Measurements from ENCODE around the gene TCEA3. TPM values are rescaled to one million over a fixed set of nuclear protein-coding genes. Genes with fewer than 3 reads are reported as not detected.

TCEA3 gene
- total RNA-seq, 1 donor from 2014 or later, result 7.8 TPM

DNA sequence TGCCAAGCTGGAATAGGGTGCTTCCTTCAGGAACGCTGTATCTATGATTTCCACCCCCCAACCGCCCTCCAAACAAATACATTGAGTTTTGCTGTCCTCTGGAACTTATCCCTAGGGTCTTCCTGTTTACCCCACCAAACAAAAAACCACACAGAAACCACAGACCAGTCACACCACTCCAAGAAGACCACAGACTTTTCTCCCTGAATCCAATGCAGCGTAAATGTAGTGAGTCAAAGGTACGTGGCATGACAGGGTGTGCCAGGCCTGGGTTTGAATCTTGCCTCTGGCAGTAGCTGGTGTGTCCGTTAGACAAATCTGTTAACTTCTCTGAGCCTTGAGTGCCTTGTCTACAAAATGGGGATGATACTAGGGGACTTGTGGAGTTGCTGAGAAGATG, 31.7 kb upstream of the TCEA3 start:
- no peak for DNase-seq
- Mint-ChIP-seq H3K27ac (no peak overlapping the region), H3K4me1 (peaks cover 5% of the 10 kb centered on the region), H3K27me3 (peaks cover 18% of the 10 kb centered on the region), H3K36me3 (ENCODE audit: low read depth) (no peaks in the 10 kb centered on the region), H3K4me3 (no peak overlapping the region), H3K9me3 (no peaks in the 10 kb centered on the region)
- intact Hi-C loops (cut with micrococcal nuclease), result no loop called here

GRCh38 chr1:23453455-23454000, 29.0 kb upstream of the TCEA3 start:
- Mint-ChIP-seq H3K4me3 (no peak overlapping the region), H3K9me3 (no peaks in the 10 kb centered on the region), H3K27ac (no peak overlapping the region), H3K36me3 (ENCODE audit: low read depth) (no peaks in the 10 kb centered on the region), H3K27me3 (peaks cover 6% of the 10 kb centered on the region), H3K4me1 (peaks cover 5% of the 10 kb centered on the region)
- DNase-seq, result no peak
- intact Hi-C loops (cut with micrococcal nuclease), result no loop called here

- no peak overlapping the region for H3K27ac Mint-ChIP-seq
- intact Hi-C loops (cut with micrococcal nuclease), result no loop called here
- no peaks in the 10 kb centered on the region for H3K36me3 Mint-ChIP-seq (ENCODE audit: low read depth)
- H3K4me1 Mint-ChIP-seq, result peaks cover 5% of the 10 kb centered on the region
- DNase-seq, result no peak
- H3K4me3 Mint-ChIP-seq, result no peak overlapping the region
- H3K27me3 Mint-ChIP-seq, result peaks cover 4% of the 10 kb centered on the region
- H3K9me3 Mint-ChIP-seq, result no peaks in the 10 kb centered on the region
Measured at GRCh38 chr1:23452011-23452411, 27.5 kb upstream of the TCEA3 start.

- Mint-ChIP-seq H3K27me3 (peaks cover 4% of the 10 kb centered on the region), H3K4me1 (peaks cover 4% of the 10 kb centered on the region), H3K9me3 (no peaks in the 10 kb centered on the region), H3K36me3 (ENCODE audit: low read depth) (no peaks in the 10 kb centered on the region), H3K27ac (no peak overlapping the region), H3K4me3 (no peak overlapping the region)
- DNase-seq, result no peak
- intact Hi-C loops (cut with micrococcal nuclease), result no loop called here
Measured at GRCh38 chr1:23451441-23451840, 26.9 kb upstream of the TCEA3 start.

DNA sequence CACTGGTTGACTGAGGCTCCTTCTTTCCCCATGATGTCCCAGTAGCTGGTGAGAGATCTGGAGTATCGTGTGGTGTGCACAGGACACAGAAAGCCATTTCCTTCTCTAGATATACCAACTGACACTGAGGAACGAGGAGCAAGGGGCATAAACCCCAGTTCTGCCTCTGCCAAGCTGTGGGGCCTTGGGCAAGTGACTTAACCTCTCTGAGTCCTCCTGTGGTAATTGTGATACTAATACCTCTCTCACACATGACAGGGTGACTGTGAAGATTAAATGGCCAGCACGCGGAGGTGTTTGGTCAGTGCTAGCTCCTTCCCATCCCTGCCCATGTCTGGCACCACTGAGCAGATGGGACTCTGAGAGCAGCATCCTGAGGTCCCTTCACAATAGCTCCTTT, 26.3 kb upstream of the TCEA3 start:
- Mint-ChIP-seq H3K36me3 (ENCODE audit: low read depth) (no peaks in the 10 kb centered on the region), H3K27ac (no peak overlapping the region), H3K4me3 (no peak overlapping the region), H3K9me3 (no peaks in the 10 kb centered on the region), H3K4me1 (no peaks in the 10 kb centered on the region), H3K27me3 (peaks cover 4% of the 10 kb centered on the region)
- no peak for DNase-seq
- intact Hi-C loops (cut with micrococcal nuclease), result no loop called here

- Mint-ChIP-seq H3K4me3 (no peak overlapping the region), H3K4me1 (no peaks in the 10 kb centered on the region), H3K27me3 (peaks cover 4% of the 10 kb centered on the region), H3K9me3 (no peaks in the 10 kb centered on the region), H3K36me3 (ENCODE audit: low read depth) (no peaks in the 10 kb centered on the region), H3K27ac (no peak overlapping the region)
- no peak for DNase-seq
- intact Hi-C loops (cut with micrococcal nuclease), result no loop called here
Measured at GRCh38 chr1:23449958-23450357, 25.4 kb upstream of the TCEA3 start.

- Mint-ChIP-seq H3K4me1 (no peaks in the 10 kb centered on the region), H3K27me3 (peaks cover 4% of the 10 kb centered on the region), H3K27ac (no peak overlapping the region), H3K4me3 (no peak overlapping the region), H3K36me3 (ENCODE audit: low read depth) (no peaks in the 10 kb centered on the region), H3K9me3 (no peaks in the 10 kb centered on the region)
- no peak for DNase-seq
- intact Hi-C loops (cut with micrococcal nuclease), result no loop called here
Measured at GRCh38 chr1:23449306-23449705, 24.8 kb upstream of the TCEA3 start.

GRCh38 chr1:23448846-23449245, 24.3 kb upstream of the TCEA3 start:
- no peak overlapping the region for H3K27ac Mint-ChIP-seq
- H3K9me3 Mint-ChIP-seq, result no peaks in the 10 kb centered on the region
- H3K36me3 Mint-ChIP-seq (ENCODE audit: low read depth), result no peaks in the 10 kb centered on the region
- H3K4me1 Mint-ChIP-seq, result peaks cover 2% of the 10 kb centered on the region
- no peak overlapping the region for H3K4me3 Mint-ChIP-seq
- H3K27me3 Mint-ChIP-seq, result peaks cover 4% of the 10 kb centered on the region
- intact Hi-C loops (cut with micrococcal nuclease), result no loop called here
- no peak for DNase-seq

DNA sequence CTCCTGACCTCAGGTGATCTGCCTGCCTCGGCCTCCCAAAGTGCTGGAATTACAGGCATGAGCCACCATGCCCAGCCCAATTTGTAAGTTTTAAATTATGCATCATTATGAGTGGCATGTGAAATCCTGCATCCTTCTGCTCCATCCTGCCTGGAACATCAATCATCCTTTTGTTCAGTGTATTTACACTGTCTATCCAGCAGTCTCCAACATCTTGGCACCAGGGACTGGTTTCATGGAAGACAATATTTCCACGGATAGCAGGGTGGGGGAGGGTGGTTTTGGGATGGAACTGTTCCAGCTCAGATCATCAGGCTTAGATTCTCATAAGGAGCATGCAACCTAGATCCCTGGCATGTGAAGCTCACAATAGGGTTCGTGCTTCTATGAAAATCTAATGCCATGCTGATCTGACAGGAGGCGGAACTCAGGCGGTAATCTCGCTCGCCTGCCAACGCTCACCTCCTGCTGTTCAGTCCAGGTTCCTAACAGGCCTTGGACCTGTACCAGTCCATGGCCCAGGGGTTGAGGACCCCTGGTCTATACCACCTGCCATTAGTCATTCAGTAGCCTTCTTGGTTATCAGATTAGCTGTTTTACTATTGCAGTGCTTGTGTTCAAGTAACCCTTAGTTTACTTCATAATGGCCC, 22.2 kb upstream of the TCEA3 start:
- no peak overlapping the region for H3K4me3 Mint-ChIP-seq
- intact Hi-C loops (cut with micrococcal nuclease), result no loop called here
- H3K4me1 Mint-ChIP-seq, result peaks cover 2% of the 10 kb centered on the region
- no peaks in the 10 kb centered on the region for H3K36me3 Mint-ChIP-seq (ENCODE audit: low read depth)
- H3K9me3 Mint-ChIP-seq, result no peaks in the 10 kb centered on the region
- no peak for DNase-seq
- H3K27me3 Mint-ChIP-seq, result peaks cover 6% of the 10 kb centered on the region
- H3K27ac Mint-ChIP-seq, result no peak overlapping the region

DNA sequence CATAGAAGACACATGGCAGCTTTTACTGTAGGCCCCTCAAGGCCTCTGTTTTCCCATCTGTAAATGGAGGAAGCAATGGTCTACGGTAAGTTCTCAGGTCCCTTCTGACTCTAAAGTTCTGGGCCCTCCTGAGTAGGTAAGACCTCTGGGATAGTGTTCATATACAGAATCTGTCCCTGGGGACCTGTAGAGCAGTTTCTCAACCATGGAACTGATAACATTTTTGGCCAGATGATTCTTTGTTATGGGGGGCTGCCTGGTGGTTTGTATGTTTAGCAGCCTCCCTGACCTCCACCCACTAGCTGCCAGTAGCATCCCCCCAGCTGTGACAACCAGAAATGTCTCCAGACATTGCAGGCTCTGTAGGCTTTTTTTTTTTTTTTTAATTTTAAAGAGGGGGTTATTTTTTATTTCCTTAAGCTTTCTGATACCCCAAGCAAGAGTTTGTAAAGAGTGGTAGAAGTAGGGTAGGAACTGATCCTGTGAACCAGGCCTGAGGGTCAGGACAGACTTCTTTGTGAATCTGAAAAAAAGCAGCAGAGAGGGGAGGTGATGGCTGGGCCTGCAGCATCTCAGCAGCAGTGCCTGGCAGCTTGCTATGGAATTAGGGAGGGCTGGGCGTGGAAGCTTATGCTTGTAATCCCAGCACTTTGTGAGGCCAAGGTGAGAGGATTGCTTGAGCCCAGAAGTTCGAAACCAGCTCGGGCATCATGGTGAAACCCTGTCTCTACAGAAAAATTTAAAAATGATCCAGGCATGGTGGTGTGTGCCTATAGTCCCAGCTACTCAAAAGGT, 20.2 kb upstream of the TCEA3 start:
- peaks cover 2% of the 10 kb centered on the region for H3K4me1 Mint-ChIP-seq
- no peak overlapping the region for H3K4me3 Mint-ChIP-seq
- H3K27ac Mint-ChIP-seq, result no peak overlapping the region
- no peaks in the 10 kb centered on the region for H3K9me3 Mint-ChIP-seq
- H3K36me3 Mint-ChIP-seq (ENCODE audit: low read depth), result no peaks in the 10 kb centered on the region
- peaks cover 4% of the 10 kb centered on the region for H3K27me3 Mint-ChIP-seq
- DNase-seq, result no peak
- intact Hi-C loops (cut with micrococcal nuclease), result no loop called here

GRCh38 chr1:23444104-23444533, 19.6 kb upstream of the TCEA3 start:
- peaks cover 4% of the 10 kb centered on the region for H3K27me3 Mint-ChIP-seq
- H3K4me1 Mint-ChIP-seq, result peaks cover 2% of the 10 kb centered on the region
- H3K36me3 Mint-ChIP-seq (ENCODE audit: low read depth), result no peaks in the 10 kb centered on the region
- H3K27ac Mint-ChIP-seq, result no peak overlapping the region
- no peak overlapping the region for H3K4me3 Mint-ChIP-seq
- no peak for DNase-seq
- H3K9me3 Mint-ChIP-seq, result no peaks in the 10 kb centered on the region
- intact Hi-C loops (cut with micrococcal nuclease), result no loop called here

GRCh38 chr1:23442751-23443150, 18.2 kb upstream of the TCEA3 start:
- intact Hi-C loops (cut with micrococcal nuclease), result no loop called here
- peaks cover 2% of the 10 kb centered on the region for H3K4me1 Mint-ChIP-seq
- no peak overlapping the region for H3K4me3 Mint-ChIP-seq
- no peaks in the 10 kb centered on the region for H3K9me3 Mint-ChIP-seq
- H3K27ac Mint-ChIP-seq, result no peak overlapping the region
- no peak for DNase-seq
- no peaks in the 10 kb centered on the region for H3K36me3 Mint-ChIP-seq (ENCODE audit: low read depth)
- H3K27me3 Mint-ChIP-seq, result peaks cover 4% of the 10 kb centered on the region

DNA sequence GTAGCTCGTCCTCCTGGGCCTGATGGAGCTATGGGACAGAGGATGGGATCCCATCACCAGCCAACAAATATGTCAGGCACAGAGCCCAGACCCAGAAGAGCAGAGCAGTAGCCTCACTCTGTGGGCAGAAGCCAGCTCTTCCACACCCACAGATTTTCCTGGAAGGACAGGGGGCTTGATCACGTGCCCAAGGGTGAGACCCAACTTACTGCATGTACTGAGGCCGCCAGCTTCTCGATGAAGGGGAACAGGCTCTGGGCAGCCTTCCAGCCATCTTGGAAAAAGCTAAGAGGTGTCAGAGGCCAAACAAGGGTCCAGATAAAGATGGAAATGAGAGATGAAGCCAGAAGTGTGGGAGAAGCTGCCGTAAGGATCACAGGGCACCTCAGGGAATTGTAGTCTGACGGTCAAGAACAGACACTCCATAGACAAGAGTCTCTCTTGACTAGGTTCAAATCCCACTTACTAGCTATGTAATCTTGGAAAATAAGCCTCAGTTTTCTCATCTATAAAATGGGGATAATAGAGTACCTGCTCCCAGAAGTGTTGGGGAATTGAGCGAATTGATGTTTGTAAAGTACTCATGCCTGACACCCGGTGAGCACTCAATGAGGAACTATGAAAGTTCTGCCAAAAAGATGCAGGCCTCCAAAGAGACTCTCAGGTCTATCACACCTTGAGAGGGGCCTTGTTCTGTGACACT, 17.0 kb upstream of the TCEA3 start:
- Mint-ChIP-seq H3K9me3 (no peaks in the 10 kb centered on the region), H3K36me3 (ENCODE audit: low read depth) (no peaks in the 10 kb centered on the region), H3K27me3 (peaks cover 4% of the 10 kb centered on the region), H3K4me3 (no peak overlapping the region), H3K4me1 (peaks cover 2% of the 10 kb centered on the region), H3K27ac (no peak overlapping the region)
- intact Hi-C loops (cut with micrococcal nuclease), result no loop called here
- no peak for DNase-seq

DNA sequence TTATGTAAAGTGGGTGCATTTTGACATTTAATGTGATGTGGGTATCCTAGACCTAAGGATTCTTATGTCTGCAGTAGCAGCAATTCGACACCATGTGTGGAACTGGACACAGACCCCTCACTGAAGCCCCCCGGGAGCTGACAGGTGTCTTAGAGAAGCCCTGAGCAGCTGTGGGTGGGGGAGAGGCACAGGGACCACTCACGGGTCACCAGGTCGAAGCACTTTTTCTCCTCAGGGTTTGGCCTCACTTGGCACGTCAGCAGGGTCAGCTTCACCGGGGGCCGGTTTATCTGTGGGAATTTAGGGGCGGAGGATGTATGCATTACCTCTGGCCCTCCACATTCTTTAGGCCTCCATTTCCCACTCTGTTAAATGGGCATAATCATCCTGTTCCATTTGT, 14.0 kb upstream of the TCEA3 start:
- Mint-ChIP-seq H3K27ac (no peak overlapping the region), H3K4me3 (no peak overlapping the region), H3K9me3 (no peaks in the 10 kb centered on the region), H3K27me3 (peaks cover 12% of the 10 kb centered on the region), H3K36me3 (ENCODE audit: low read depth) (no peaks in the 10 kb centered on the region), H3K4me1 (no peaks in the 10 kb centered on the region)
- DNase-seq, result no peak
- intact Hi-C loops (cut with micrococcal nuclease), result no loop called here
